CD14-positive monocyte (primary cell): ENCODE data around the gene LRRTM3. TPM values are rescaled to one million over a fixed set of nuclear protein-coding genes. Genes with fewer than 3 reads are reported as not detected.

Experiments used
- DNase-seq, 3 donors: peaks; one replicate each; pipeline ENCODE4 v3.0.0-alpha.2; 2011 to 2022
- H2AFZ ChIP-seq: 2 replicates; pipeline ENCODE4 v1.6.0; 2012; ENCODE audit warnings: mild to moderate bottlenecking, low read depth, low read length, inconsistent platforms; ENCODE audit not compliant: insufficient read depth, poor library complexity, severe bottlenecking
- H3K27ac ChIP-seq, 2 donors: 1 replicate in 1 of 2; 2 replicates in 1 of 2; pipeline ENCODE4 v1.5.1; 2012 to 2013; ENCODE audit warnings: low read length in 2 of 2, control low read depth in 1 of 2, inconsistent platforms in 1 of 2, low read depth in 1 of 2, mild to moderate bottlenecking in 1 of 2
- H3K27me3 ChIP-seq, 2 donors: one replicate each; pipeline versions ENCODE4 v1.6.0 to v1.6.1; 2011 to 2013; ENCODE audit warnings: low read length in 2 of 2; ENCODE audit not compliant: control insufficient read depth in 2 of 2, insufficient read depth in 2 of 2
- H3K36me3 ChIP-seq, 2 donors: replicated peaks in 1 of 2; 1 replicate in 1 of 2; 2 replicates in 1 of 2; pipeline versions ENCODE4 v1.5.1 to v1.6.1; 2012 to 2013; ENCODE audit warnings: low read length in 2 of 2, control low read depth in 1 of 2, inconsistent platforms in 1 of 2, mild to moderate bottlenecking in 1 of 2; ENCODE audit not compliant: insufficient read depth in 2 of 2, control insufficient read depth in 1 of 2
- H3K4me1 ChIP-seq, 2 donors: 1 replicate in 1 of 2; 2 replicates in 1 of 2; pipeline versions ENCODE4 v1.5.1 to v1.6.1; 2012 to 2013; ENCODE audit warnings: low read length in 2 of 2, control low read depth in 1 of 2, inconsistent platforms in 1 of 2, mild to moderate bottlenecking in 1 of 2, moderate library complexity in 1 of 2; ENCODE audit not compliant: insufficient read depth in 2 of 2, control insufficient read depth in 1 of 2
- H3K4me2 ChIP-seq: replicated peaks from 2 replicates; pipeline ENCODE3; 2012; ENCODE audit warnings: low read length, moderate library complexity, mild to moderate bottlenecking; ENCODE audit not compliant: poor library complexity, severe bottlenecking; ENCODE audit errors: extremely low read depth
- H3K4me3 ChIP-seq, 3 experiments: fragments of 200-600 bp in 1 of 3; sonication (generic) in 1 of 3; replicated peaks in 1 of 3; 1 replicate in 2 of 3; 2 replicates in 1 of 3; pipeline ENCODE4 v1.5.1; 2011 to 2013; ENCODE audit warnings: low read length in 3 of 3, mild to moderate bottlenecking in 3 of 3, control low read depth in 2 of 3, low read depth in 2 of 3, inconsistent platforms in 1 of 3, moderate library complexity in 1 of 3
- H3K79me2 ChIP-seq: 2 replicates; pipeline ENCODE4 v1.6.0; 2012; ENCODE audit warnings: mild to moderate bottlenecking, control low read depth, inconsistent platforms, low read length, moderate library complexity; ENCODE audit not compliant: insufficient read depth
- H3K9ac ChIP-seq: 2 replicates; pipeline ENCODE4 v1.6.0; 2017; ENCODE audit warnings: low read length, mild to moderate bottlenecking; ENCODE audit not compliant: insufficient read depth, poor library complexity, severe bottlenecking
- H3K9me3 ChIP-seq, 2 donors: replicated peaks in 1 of 2; 1 replicate in 1 of 2; 2 replicates in 1 of 2; pipeline versions ENCODE4 v1.5.1 to v1.6.1; 2012 to 2013; ENCODE audit warnings: low read length in 2 of 2, control low read depth in 1 of 2; ENCODE audit not compliant: control insufficient read depth in 1 of 2, insufficient read depth in 1 of 2
- H4K20me1 ChIP-seq: 2 replicates; pipeline ENCODE4 v1.6.0; 2012; ENCODE audit warnings: mild to moderate bottlenecking, low read length, control low read depth, moderate library complexity; ENCODE audit not compliant: insufficient read depth
- H3K27ac Mint-ChIP-seq, 7 donors: one replicate each; pipeline ENCODE4 v1.8.0; 2020; ENCODE audit warnings: mild to moderate bottlenecking in 7 of 7, mixed read lengths in 7 of 7, moderate library complexity in 6 of 7, inconsistent platforms in 2 of 7
- H3K27me3 Mint-ChIP-seq, 3 donors: one replicate each; pipeline ENCODE4 v1.8.0; 2021 to 2022; ENCODE audit warnings: low read depth in 3 of 3, mild to moderate bottlenecking in 3 of 3, mixed read lengths in 3 of 3, moderate library complexity in 3 of 3, inconsistent platforms in 1 of 3
- H3K36me3 Mint-ChIP-seq, 2 donors: one replicate each; pipeline ENCODE4 v1.8.0; 2020; ENCODE audit warnings: mixed read lengths in 2 of 2, inconsistent platforms in 1 of 2, mild to moderate bottlenecking in 1 of 2
- H3K4me1 Mint-ChIP-seq: one replicate; pipeline ENCODE4 v1.8.0; 2020; ENCODE audit warnings: mild to moderate bottlenecking, mixed read lengths
- H3K4me3 Mint-ChIP-seq, 2 donors: one replicate each; pipeline ENCODE4 v1.8.0; 2020; ENCODE audit warnings: mild to moderate bottlenecking in 2 of 2, mixed read lengths in 2 of 2, moderate library complexity in 1 of 2
- H3K9me3 Mint-ChIP-seq, 7 donors: one replicate each; pipeline ENCODE4 v1.8.0; 2020 to 2022; ENCODE audit warnings: mixed read lengths in 7 of 7, mild to moderate bottlenecking in 6 of 7, moderate library complexity in 6 of 7, inconsistent platforms in 2 of 7
- CTCF ChIP-seq: fragments of 200-600 bp; IDR thresholded peaks from one replicate; pipeline ENCODE4 v1.8.0; 2022; ENCODE audit warnings: antibody characterized with exemption, mild to moderate bottlenecking
- WGBS: methylation state at CpG from one replicate; pipeline ENCODE4 v1.1.5; 2013; ENCODE audit warnings: missing lambda C conversion rate; ENCODE audit not compliant: insufficient coverage; 5-methylcytosine and 5-hydroxymethylcytosine counted together
- intact Hi-C, 2 donors: fragments of 100-400 bp; cut with micrococcal nuclease; formaldehyde crosslinking; loops; one replicate each; pipeline versions ENCODE4 v1.15.0 to v1.15.1; 2023
- polyA plus RNA-seq, 3 donors: library from polyadenylated mRNA; depleted of rRNA in 1 of 3; unstranded in 2 of 3; stranded (reverse) in 1 of 3; fragments of 300-500 nt in 2 of 3; fragments of >200 nt in 1 of 3; fragmentation: Illumina TruSeq in 2 of 3; gene quantifications; 1 replicate in 2 of 3; 2 replicates in 1 of 3; pipeline ENCODE4 v1.2.3, GENCODE V29; 2012 to 2021

Gene LRRTM3
- polyA plus RNA-seq, 3 donors: not detected

GRCh38 chr10:66925373-66925772 is 463 bp upstream of the LRRTM3 start:
- H3K27ac Mint-ChIP-seq: no peak overlapping the region
- Histone ChIP-seq H4K20me1 (no peaks in the 10 kb centered on the region), H3K9ac (no peak overlapping the region), H3K4me1 (no peaks in the 10 kb centered on the region), H3K27ac (no peak overlapping the region), H2AFZ (peak overlapping the region; percentile 24), H3K4me2 (no peak overlapping the region), H3K9me3 (peaks cover 0 to 3% of the 10 kb centered on the region in 2 donors), H3K4me3 (no peak overlapping the region), H3K27me3 (peaks cover 41 to 53% of the 10 kb centered on the region in 2 donors), H3K36me3 (no peaks in the 10 kb centered on the region), H3K79me2 (no peaks in the 10 kb centered on the region)
- 27% methylated on average over 4 of the region's 7 CpGs for WGBS
- intact Hi-C loops: no loop called here
- no peaks in the 10 kb centered on the region for H3K9me3 Mint-ChIP-seq
- no peaks in the 10 kb centered on the region for H3K36me3 Mint-ChIP-seq
- no peak for DNase-seq
- H3K4me1 Mint-ChIP-seq: no peaks in the 10 kb centered on the region
- H3K27me3 Mint-ChIP-seq: peaks cover 26 to 38% (median 33%) of the 10 kb centered on the region in 3 donors
- no peak for TF ChIP-seq CTCF
- no peak overlapping the region for H3K4me3 Mint-ChIP-seq

GRCh38 chr10:66926841-66927240 is 1.0 kb downstream of the LRRTM3 start:
- no peaks in the 10 kb centered on the region for H4K20me1 ChIP-seq
- no peaks in the 10 kb centered on the region for H3K36me3 Mint-ChIP-seq
- intact Hi-C loops: no loop called here
- WGBS: 67% methylated on average over 1 of the region's 5 CpGs
- no peak overlapping the region for H3K4me3 ChIP-seq
- no peaks in the 10 kb centered on the region for H3K79me2 ChIP-seq
- TF ChIP-seq CTCF: no peak
- peaks cover 26 to 38% (median 33%) of the 10 kb centered on the region in 3 donors for H3K27me3 Mint-ChIP-seq
- H3K27me3 ChIP-seq: peaks cover 41 to 53% of the 10 kb centered on the region in 2 donors
- H3K36me3 ChIP-seq: no peaks in the 10 kb centered on the region
- H3K4me1 Mint-ChIP-seq: no peaks in the 10 kb centered on the region
- H3K27ac Mint-ChIP-seq: no peak overlapping the region
- no peak overlapping the region for H2AFZ ChIP-seq
- H3K4me3 Mint-ChIP-seq: peak overlapping the region in 1 of 2 donors; percentile 51
- no peak overlapping the region for H3K4me2 ChIP-seq
- H3K27ac ChIP-seq: no peak overlapping the region
- H3K9me3 Mint-ChIP-seq: no peaks in the 10 kb centered on the region
- no peaks in the 10 kb centered on the region for H3K4me1 ChIP-seq
- H3K9me3 ChIP-seq: peaks cover 0 to 3% of the 10 kb centered on the region in 2 donors
- H3K9ac ChIP-seq: no peak overlapping the region
- no peak for DNase-seq
